HuH-7.5 (cell line): Measurements from ENCODE around the gene RLN3.

ENCODE experiments used
- DNase-seq: peaks from one replicate; pipeline ENCODE4 v3.0.0; 2011; ENCODE audit warnings: low spot score

The RLN3 gene

DNA sequence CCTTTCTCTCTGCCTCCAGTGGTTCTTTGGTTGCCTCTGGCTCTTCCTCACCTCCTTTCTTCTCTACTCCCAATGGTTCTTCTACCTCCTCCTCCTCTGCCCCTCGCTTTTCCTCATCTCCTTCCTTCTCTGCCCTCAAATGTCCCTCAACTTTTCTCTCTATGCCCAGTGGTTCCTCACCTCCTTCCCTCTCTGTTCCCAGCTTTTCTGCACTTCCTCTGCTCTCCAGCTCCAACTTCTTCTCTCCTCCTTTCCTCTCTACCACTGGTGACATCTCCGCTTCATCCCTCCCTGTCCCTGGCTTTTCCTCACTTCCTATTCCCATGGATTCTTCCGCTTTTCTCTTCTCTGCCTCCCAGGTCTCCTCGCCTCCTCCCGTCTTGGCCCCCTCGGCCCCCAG lies 26.2 kb downstream of the RLN3 start:
- no peak for DNase-seq

DNA sequence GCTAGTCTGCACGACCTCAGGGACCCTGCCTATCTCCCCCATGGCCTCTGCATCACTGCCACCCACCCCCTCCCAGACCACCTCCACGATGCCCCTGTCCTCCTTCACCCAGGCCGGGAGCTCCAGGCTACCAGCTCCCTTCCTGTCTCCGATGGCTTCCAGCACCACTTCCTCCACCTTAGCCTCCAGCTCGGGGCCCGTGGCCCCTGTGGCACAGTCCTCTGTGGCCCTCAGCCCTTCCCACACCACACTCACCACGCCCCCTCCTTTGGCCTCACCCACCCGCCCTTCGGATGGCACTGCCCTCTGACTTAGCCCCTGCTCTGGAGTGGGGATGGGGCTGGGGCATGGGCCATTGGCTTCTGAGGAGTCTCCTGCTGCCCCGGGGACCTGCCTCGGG lies 26.8 kb downstream of the RLN3 start:
- no peak for DNase-seq

DNA sequence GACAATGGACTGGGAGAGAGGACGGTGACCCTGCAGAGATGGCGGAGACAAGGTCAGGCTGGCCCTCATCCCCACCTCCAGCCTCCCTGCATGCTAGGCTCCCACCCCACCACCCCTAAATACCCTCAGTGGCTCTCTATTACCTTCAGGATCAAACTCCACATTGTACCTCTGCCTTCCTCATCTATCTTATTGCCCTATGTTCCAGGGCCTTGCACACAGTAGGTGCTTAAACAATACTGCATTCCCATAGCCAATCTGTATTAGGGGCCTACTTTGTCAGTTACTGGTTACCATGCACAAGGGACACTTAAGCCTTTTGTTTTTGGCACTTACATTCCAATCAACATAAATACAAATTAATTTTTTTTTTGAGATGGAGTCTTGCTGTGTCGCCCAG lies 27.4 kb downstream of the RLN3 start:
- DNase-seq, result no peak

DNA sequence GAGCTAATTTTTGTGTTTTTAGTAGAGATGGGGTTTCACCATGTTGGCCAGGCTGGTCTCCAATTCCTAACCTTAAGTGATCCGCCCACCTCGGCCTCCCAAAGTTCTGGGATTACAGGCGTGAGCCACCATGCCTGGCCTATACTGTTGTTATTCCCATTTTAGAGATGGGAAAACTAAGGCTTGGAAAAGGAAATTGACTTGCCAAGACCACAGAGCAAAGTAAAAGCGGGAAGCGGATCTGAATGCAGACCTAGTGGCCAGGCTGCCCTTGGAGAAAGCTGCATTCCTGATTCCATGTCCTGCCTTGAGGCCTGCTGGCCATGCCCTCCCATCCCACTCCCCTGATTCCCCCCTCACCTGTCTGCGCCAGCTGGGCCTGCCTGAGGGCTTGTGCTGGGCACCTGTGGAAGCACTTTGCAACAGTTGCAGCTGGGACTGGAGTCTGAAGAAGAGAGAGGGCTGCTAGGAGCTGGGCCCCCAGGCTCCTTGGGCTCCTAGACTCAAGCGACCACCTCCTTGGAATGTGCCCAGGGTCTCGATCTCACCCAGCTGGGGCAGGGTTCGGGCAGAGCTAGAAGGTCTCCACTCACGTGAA lies 28.2 kb downstream of the RLN3 start:
- no peak for DNase-seq

DNA sequence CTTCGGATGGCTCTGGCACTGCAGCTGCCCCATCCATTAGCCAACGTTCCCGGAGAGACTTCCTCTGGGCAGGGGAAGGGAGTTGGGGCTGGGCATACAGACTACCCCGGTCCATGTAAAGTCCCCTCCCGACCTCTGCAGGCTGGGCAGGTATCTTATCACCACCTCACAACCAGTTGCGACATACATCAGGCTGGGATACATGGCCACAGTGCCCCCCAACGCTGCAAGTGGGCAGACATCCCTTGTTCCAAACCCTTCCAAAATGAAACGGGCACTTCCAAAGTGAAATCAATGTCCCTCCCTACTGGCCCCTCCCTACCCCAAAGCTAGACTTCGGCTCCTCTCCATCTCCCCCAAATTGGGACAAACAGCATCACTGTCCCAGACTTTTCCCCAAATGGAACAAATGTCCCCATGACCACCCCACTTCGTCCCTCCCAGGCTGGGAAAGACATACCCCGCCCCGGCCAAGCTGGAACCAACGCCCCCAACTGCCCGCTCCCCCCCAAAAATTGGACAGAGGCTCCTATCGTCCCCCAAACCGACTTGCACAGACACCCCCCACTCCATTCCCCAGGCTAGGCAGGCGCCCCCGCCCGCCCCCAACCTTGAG lies 28.9 kb downstream of the RLN3 start:
- DNase-seq, result no peak

DNA sequence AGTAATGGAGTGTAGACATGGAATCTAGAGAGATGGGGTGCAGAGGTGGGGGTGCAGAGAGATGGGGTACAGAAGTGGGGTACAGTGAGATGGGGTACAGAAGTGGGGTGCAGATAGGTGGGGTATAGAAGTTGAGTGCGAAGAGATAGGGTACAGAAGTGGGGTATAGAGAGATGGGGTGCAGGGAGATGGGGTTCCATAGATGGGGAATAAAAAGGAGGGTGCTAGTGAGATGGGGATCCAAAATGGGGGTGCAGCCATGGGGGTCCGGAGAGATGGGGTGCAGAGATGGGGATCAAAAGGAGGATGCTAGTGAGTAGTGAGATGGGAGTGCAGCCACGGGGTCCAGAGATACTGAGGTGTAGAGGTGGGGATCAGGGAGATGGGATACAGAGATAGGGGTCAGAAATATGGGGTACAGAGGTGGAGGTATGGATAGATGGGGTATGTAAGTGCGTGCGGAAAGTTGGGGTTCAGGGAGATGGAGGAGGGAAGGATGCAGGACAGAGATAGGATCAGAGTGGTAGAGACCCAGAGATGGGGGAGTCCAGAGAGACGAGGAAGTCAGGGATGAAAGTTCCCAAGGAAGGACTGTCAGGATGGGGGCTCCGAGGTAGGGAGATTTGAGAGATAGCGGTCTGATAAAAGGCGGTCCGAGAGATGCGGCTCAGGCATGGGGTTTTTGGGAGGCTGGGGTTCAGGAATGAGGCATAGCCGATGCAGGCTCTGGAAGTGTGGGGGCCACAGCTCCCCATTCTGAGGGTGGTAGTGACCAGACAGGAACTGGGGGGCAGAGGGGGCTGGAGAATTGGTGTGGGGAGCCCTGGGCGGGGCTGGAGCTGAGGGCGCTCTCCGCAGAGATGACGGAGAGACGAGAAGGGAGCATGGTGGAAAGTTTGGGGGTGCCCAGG lies 30.5 kb downstream of the RLN3 start:
- DNase-seq, result no peak

DNA sequence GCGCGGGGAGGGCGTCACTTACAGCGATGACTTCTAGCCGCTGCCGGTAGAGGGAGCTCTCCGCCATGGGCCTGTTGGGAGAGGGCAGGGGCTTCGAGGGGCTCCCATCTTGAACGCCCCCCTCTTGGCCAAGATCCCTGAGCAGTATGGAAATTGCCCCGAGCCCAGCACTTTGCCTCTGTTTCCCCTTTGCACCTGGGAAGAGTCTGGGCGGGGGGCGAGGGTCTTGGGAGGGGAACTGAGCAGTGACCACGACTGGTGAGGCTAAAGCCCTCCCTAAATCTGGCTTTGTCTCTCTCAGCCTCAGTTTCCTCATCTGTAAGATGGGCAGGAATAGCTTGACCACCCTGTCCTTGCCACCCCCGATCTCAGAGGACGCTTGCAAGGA lies 31.1 kb downstream of the RLN3 start:
- no peak for DNase-seq

DNA sequence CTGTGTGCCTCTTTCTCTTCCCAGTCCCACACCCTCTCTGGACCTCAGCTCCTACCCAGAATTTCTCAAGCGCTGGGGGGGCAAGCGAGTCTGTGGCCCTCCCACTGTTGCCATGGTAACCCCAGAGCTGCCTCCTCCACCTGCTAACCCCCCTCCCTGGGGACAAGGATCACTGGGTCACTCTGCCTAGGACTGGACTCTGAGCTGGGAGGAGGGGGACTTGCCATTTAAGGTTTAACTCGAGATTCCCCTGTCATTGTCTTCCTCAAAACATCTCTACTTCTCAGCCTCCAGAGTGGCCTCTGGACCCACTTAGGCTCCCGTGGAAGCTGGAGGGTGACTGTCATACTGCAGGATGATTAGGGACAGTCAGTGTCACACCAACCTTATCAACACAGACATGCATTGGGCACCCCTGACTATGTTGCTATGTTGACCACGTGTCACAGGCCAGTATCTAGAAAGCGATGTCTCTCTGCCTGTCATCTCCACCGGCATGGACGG lies 31.8 kb downstream of the RLN3 start:
- DNase-seq, result no peak

DNA sequence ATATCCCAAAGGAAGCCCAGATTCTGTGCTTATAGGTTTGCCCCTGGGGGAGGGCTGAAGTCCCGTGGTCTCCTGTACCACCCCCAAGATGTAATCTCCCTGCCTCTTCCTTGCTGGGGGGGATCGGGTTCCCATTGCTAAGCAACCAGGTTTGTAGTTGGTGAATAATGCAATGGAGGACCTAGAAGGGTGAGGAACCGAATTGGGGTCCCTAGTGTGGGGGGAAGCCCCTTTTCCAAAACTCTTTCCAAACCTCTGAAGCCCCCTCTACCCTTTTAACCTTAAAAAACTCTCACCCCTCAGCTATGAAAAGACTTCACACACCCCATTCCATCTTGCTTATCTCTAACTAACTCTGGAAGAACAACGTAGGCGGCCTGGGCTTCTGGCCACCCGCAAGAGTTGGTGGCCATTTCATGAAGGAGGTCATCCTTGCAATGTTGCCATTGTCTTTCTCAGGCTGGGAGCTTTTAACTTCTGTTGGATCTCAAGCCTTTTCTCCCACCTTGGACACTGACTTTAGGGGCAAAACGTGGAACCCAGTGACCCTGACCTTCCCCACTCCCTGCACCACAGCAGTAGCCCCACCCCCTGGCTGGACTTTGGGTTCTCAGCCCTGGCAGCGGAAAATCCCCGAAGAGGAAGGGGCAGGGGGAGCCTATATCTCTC lies 33.3 kb downstream of the RLN3 start:
- DNase-seq, result no peak

DNA sequence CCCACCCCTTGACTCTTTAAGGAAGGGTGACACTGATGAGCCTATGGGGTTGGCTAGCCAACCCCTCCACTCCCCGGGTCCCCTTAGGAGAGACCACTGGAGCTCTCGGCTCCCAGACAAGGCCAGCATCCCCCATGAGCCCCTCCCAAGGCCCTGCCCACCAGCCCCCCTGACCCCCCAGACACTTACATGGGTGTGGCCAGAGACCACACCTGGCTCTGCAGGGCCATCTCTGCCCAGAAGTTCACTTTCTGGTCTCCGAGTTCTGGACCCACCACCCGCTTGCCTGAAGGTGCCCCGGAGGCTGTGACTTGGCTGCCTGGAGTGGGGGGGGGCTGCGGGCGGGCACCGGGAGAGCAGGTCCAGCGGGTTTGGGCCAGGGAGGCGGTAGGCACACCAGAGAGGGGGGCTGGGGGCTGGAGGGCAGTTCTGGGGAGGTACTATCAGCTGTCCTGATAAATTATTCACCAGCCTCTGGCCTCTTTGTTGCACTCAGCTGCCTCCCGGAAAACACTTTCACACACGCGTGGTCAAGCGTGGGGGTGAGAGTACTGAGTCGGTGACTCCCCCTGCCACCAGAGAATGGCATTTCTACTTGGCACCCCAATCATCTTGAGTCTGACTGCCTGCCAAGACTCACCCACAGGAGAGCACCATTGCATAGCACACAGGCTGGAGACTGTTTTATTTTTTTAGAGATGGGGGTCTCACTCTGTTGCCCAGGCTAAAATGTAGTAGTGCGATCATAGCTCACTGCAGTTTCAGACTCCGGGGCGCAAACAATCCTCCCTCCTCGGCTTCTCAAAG lies 34.0 kb downstream of the RLN3 start, which contains the start of gene PALM3:
PALM3 (minus strand) TSS at position 326 of the 807 bp plus-strand sequence; CDS start at position 230, 96 bp downstream.
- no peak for DNase-seq

DNA sequence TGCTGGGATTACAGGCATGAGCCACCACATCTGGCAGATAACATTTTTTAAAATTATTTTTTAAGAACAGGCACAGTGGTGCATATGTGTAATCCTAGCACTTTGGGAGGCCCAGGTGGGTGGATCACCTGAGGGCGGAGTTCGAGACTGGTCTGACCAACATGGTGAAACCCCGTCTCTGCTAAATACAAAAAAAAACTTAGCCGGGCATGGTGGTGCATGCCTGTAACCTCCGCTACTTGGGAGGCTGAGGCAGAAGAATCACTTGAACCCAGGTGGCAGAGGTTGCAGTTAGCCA lies 34.6 kb downstream of the RLN3 start:
- no peak for DNase-seq

DNA sequence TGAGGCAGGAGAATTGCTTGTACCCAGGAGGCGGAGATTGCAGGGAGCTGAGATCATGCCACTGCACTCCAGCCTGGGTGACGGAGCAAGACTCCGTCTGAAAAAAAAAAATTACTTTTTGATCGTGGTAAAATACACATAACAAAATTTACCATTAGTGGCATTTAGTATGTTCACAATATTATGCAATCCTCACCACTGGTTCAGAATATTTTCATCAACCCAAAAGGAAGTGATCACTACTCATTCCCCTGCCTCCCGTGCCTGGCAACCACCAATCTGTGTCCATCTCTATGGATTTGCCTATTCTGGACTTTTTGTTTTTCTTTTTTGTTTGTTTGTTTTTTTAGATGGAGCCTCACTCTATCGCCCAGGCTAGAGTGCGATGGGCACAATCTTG lies 35.2 kb downstream of the RLN3 start:
- no peak for DNase-seq

DNA sequence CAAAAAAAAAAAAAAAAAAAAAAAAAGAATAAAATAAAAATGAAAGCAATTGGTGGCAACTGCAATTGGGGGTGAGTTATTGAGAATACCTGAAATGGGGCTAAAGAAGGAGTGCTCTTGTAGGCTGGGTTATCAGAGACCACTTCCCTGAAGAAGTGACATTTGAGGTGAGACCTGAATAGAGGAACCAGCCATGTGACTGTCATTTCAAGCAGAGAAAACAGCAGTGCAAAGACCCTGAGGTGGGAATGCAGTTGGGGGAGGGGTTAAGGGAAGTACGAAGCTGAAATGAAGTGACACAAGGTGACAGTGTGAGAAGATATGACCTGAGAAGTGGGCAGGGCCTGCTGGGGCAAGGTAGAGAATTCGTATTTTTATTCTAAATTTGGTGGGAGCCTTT lies 38.2 kb downstream of the RLN3 start:
- no peak for DNase-seq

DNA sequence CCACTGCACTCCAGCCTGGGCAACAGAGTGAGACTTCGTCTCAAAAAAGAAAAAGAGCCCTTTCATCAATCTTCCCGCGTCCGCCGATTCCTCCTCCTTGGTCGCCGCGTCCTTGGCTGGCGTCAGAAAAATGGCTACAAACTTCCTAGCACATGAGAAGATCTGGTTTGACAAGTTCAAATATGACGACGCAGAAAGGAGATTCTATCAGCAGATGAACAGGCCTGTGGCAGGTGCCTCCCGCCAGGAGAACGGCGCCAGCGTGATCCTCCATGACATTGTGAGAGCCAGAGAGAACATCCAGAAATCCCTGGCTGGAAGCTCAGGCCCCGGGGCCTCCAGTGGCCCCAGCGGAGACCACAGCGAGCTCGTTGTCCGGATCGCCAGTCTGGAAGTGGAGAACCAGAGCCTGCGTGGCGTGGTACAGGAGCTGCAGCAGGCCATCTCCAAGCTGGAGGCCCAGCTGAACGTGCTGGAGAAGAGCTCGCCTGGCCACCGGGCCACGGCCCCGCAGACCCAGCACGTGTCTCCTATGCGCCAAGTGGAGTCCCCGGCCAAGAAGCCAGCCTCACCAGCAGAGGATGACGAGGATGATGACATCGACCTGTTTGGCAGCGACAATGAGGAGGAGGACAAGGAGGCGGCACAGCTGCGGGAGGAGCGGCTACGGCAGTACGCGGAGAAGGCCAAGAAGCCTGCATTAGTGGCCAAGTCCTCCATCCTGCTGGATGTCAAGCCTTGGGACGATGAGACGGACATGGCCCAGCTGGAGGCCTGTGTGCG lies 42.5 kb downstream of the RLN3 start:
- DNase-seq, result no peak

DNA sequence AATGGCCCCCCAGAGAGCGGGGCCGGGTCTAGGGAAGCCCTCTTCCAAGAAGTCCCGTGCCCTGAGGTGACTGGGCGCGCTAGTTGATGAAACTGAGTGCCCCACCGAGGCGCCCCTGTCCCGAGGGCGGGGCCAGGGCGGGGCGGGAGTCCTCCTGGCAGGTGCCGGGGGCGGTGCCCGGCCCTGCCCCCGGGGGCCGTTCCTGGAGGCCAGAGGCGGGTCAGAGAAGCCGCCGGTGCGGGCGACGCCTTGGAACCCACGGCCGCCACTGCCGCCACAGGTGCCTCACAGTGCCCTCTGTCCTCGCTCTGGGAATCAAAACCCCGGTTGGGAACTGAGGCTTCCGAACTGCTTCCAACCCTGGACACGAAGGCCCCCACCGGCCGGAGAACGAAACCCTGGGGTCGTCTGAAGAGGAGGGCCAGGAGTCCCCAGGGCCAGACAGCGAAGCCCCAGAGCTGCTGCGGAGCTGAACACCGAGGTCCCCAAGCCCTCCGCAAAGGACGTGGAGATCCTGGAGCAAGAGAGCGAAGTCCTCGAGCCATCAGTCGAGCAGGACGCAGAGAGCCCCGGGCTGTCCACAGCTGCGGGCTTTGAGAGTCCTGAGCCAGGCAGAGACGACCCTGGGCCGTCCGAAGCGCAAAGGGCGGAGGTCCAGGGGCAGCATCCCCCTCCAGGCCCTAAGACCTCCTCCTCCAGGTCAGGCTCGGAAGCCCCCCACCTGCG lies 44.8 kb downstream of the RLN3 start, which contains the start of gene MISP3:
MISP3 (plus strand) TSS at position 252 of the 726 bp plus-strand sequence. CDS start 524 bp downstream, outside the sequence.
- DNase-seq, result peak; percentile 68

DNA sequence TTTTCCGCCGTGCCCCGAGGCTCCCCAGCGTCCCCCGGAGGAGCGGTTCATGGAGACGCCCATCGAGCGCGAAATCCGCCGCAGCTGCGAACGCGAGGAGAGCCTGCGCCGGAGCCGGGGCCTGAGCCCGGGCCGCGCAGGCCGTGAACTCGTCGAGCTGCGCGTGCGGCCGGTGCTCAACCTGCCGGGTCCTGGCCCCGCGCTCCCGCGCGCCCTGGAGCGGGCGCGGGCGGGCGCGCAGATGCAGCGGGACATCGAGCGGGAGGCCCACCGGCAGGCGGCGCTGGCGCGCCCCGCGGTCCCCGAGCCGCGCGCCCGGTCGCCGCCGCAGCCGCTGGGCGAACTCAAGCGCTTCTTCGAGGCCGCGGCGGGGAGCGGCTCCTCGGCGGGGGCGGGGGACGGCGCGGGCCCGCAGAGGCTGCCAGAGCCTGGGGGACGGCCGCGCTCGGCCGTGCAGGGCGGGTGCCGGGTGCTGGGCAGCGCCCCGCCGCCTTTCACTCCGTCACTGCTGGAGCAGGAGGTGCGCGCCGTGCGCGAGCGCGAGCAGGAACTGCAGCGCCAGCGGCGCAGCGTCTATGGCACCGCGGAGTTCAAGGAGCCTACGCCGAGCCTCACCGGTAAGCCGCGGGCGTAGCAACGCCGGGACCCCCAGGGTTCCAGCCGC lies 45.4 kb downstream of the RLN3 start:
- DNase-seq, result peak; percentile 76

DNA sequence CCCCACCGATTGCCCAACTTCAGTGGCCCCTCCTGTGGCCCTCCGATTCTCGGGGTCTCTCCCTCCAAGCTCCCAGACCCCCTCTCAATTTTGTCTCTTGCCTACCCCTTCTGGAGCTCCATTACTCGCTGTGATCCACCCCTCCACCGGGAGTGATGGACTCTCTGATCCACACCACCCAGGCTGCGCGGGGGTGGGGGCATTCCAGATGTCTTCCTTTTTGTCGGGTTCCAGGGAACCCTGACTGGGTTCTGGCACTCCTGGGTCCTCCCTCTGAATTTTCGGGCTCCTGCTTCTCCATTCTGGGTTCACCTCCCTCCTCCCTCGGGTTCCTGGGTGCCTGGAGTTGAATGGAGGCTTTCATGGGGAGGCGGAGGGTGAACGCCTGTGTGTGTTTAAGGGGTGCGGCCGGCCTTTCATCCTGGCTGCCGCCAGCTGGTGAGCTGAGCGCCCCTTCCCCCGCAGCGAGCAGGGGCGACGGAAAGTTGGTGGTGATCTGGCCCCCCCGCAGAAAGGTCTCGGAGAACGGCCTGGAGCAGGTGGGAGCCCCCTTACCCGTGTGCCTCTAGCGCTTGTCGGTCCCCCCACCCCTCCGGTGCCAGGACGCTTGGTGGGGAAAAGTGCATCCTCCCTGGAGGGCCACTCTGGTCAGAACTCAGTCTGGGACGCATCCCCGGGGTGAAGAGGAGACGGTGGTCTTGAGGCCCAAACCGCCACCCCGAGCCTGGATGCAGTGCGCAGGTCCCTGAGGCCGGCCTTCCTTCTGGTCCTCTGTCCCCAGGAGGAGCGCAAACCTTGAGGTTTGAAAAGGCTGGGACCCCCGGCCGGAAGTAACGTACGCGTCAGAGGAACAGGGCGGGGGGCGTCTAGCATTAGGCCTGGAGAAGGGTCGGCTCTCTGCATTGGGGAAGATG lies 46.2 kb downstream of the RLN3 start:
- DNase-seq, result peak; percentile 65

DNA sequence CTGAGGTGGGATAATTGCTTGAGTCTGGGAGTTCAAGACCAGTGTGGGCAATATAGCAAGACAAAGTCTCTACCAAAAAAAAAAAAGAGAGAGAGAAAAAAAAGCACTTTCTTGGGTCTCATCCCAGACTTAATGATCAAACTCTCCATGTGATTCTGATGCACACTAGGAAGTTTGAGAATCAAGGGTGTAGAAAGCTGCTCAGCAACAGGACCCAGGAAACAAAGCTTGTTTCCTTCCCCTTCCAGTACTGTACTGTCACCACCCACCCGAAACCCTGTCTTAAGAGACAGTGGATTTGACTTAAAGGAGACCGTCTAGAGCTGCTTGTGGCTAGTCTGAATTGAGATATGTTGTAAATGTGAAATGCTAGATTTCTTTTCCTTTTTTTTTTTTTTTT lies 50.5 kb downstream of the RLN3 start:
- DNase-seq, result no peak
